Fibroblast of lung (primary cell): ENCODE measurements around the gene FMNL2.

Experiments
- EZH2 ChIP-seq: IDR thresholded peaks from 2 replicates; pipeline ENCODE4 v1.5.1; 2012; ENCODE audit warnings: low read length, control low read depth, mild to moderate bottlenecking; ENCODE audit errors: missing control alignments
- TF ChIP-seq, protein P1 (sequence below), 2 donors: IDR thresholded peaks in 1 of 2; conservative IDR thresholded peaks in 1 of 2; 1 replicate in 1 of 2; 2 replicates in 1 of 2; pipeline ENCODE4 v1.5.1; 2011 to 2012; ENCODE audit warnings: low read length in 2 of 2, control low read depth in 1 of 2, inconsistent platforms in 1 of 2, low read depth in 1 of 2, mild to moderate bottlenecking in 1 of 2

DNA sequence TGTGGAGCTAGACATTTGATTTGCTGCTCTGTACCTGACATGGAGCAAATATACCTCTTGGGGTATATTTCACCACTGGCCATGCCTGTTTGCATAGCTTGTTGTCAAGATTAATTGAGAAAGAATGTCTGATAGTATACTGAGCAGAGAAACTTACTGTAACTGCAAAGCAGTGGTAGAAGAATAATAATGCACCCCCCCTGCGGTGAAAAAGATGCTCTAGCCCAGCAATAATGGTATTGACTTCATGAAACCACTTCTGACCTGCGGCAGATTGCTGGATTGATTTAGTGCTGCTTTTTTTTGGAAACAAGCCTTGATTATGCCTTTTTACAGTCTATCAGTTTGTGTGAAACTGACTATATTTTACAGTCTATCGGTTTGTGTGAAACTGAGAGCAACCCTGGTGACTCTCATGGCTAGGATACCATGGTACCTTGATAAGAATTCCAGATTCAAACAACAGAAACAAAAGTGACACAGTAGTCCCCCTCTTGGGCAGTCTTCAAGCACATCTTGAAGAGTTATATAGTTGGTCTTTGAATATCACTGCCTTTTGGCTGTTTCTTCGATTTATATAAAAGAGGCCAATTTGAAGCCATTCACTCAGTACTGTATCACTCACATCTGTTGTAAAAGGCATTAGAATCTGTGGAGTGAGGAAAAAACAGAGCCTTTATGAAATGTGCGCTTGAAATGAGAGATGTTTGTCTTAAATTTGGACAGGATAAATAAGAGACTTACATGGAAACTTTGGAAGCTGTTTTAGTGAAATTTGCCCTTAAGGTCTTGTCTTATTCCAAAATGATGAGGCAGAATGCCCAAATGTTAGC, 102.5 kb downstream of the FMNL2 start:
- TF ChIP-seq, protein P1, sequence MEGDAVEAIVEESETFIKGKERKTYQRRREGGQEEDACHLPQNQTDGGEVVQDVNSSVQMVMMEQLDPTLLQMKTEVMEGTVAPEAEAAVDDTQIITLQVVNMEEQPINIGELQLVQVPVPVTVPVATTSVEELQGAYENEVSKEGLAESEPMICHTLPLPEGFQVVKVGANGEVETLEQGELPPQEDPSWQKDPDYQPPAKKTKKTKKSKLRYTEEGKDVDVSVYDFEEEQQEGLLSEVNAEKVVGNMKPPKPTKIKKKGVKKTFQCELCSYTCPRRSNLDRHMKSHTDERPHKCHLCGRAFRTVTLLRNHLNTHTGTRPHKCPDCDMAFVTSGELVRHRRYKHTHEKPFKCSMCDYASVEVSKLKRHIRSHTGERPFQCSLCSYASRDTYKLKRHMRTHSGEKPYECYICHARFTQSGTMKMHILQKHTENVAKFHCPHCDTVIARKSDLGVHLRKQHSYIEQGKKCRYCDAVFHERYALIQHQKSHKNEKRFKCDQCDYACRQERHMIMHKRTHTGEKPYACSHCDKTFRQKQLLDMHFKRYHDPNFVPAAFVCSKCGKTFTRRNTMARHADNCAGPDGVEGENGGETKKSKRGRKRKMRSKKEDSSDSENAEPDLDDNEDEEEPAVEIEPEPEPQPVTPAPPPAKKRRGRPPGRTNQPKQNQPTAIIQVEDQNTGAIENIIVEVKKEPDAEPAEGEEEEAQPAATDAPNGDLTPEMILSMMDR (conservative IDR thresholded peaks at IDR 0.05 in 1 of 2, IDR thresholded peaks at IDR 0.05 in 1 of 2; ENCODE audit: low read depth in 1 of 2, low read length in 2 of 2) = no peak
- no peak for TF ChIP-seq EZH2
